C4-2B (cell line): ENCODE results near the gene PDE4D.

Experiments used
- H3K27ac ChIP-seq: fragments of 450-650 bp; 2 replicates; pipeline ENCODE4 v1.5.1; 2017
- CTCF ChIP-seq: fragments of 450-650 bp; conservative IDR thresholded peaks from 2 replicates; pipeline ENCODE4 v1.5.1; 2017; ENCODE audit warnings: mild to moderate bottlenecking
- ZFX ChIP-seq: fragments of 450-650 bp; IDR thresholded peaks from 2 replicates; pipeline ENCODE4 v1.6.1; 2017

PDE4D gene

GRCh38 chr5:59769832-59770231, 123.7 kb downstream of the PDE4D start:
- no peak overlapping the region for H3K27ac ChIP-seq
- TF ChIP-seq CTCF = no peak
- no peak for TF ChIP-seq ZFX

GRCh38 chr5:59769041-59769360, 124.5 kb downstream of the PDE4D start:
- TF ChIP-seq CTCF (no peak), ZFX (no peak)
- peak overlapping the region; percentile 69 for H3K27ac ChIP-seq

GRCh38 chr5:59768152-59769040, 125.1 kb downstream of the PDE4D start:
- H3K27ac ChIP-seq = peak overlapping the region; percentile 69
- no peak for TF ChIP-seq CTCF
- no peak for TF ChIP-seq ZFX

- H3K27ac ChIP-seq = peak overlapping the region; percentile 69
- TF ChIP-seq ZFX = no peak
- no peak for TF ChIP-seq CTCF
These were observed 125.8 kb downstream of the PDE4D start for GRCh38 chr5:59767681-59768151.

GRCh38 chr5:59767211-59767605, 126.3 kb downstream of the PDE4D start:
- no peak overlapping the region for H3K27ac ChIP-seq
- TF ChIP-seq CTCF = no peak

GRCh38 chr5:59766427-59767210, 126.9 kb downstream of the PDE4D start:
- TF ChIP-seq ZFX (no peak), CTCF (no peak)
- no peak overlapping the region; the same call in 1 of the 2 replicates for H3K27ac ChIP-seq

- H3K27ac ChIP-seq = no peak overlapping the region
- no peak for TF ChIP-seq CTCF
- no peak for TF ChIP-seq ZFX
These were observed 128.1 kb downstream of the PDE4D start for GRCh38 chr5:59765446-59765845.
